Lung (tissue), 12 donors: Measurements from ENCODE around the gene BMP8A. TPM values are rescaled to one million over a fixed set of nuclear protein-coding genes. Genes with fewer than 3 reads are reported as not detected.

ENCODE experiments used
- ATAC-seq: fragments of 200-7000 bp; cut with Tn5 transposase; one replicate; pipeline ENCODE4 v1.9.1; 2020; ENCODE audit warnings: moderate number of reproducible peaks; ENCODE audit not compliant: insufficient read depth, low FRiP score
- DNase-seq, 3 donors: peaks; one replicate each; pipeline ENCODE4 v3.0.0-alpha.2; 2013 to 2017
- H3K27ac ChIP-seq, 2 donors: one replicate each; pipeline ENCODE4 v1.5.1; 2013; ENCODE audit warnings: mild to moderate bottlenecking in 2 of 2, moderate library complexity in 2 of 2, control low read depth in 1 of 2, inconsistent platforms in 1 of 2, low read depth in 1 of 2, low read length in 1 of 2
- H3K27me3 ChIP-seq, 3 donors: one replicate each; pipeline ENCODE4 v1.5.1; 2013; ENCODE audit warnings: low read length in 2 of 3; ENCODE audit not compliant: control insufficient read depth in 3 of 3, insufficient read depth in 3 of 3
- H3K36me3 ChIP-seq, 4 donors: one replicate each; pipeline ENCODE4 v1.5.1; 2013; ENCODE audit warnings: low read length in 4 of 4, mild to moderate bottlenecking in 1 of 4, moderate library complexity in 1 of 4; ENCODE audit not compliant: control insufficient read depth in 4 of 4, insufficient read depth in 4 of 4
- H3K4me1 ChIP-seq, 5 donors: one replicate each; pipeline ENCODE4 v1.5.1; 2013; ENCODE audit warnings: low read length in 5 of 5, mild to moderate bottlenecking in 2 of 5, moderate library complexity in 1 of 5; ENCODE audit not compliant: control insufficient read depth in 5 of 5, insufficient read depth in 5 of 5
- H3K4me3 ChIP-seq: one replicate; pipeline ENCODE4 v1.5.1; 2013; ENCODE audit warnings: mild to moderate bottlenecking, control low read depth, moderate library complexity
- H3K9ac ChIP-seq, 2 donors: one replicate each; pipeline ENCODE4 v1.5.1; 2013; ENCODE audit warnings: low read length in 2 of 2, control low read depth in 1 of 2; ENCODE audit not compliant: insufficient read depth in 1 of 2
- H3K9me3 ChIP-seq, 4 donors: one replicate each; pipeline ENCODE4 v1.5.1; 2013; ENCODE audit warnings: low read length in 3 of 4, mild to moderate bottlenecking in 1 of 4, moderate library complexity in 1 of 4; ENCODE audit not compliant: control insufficient read depth in 4 of 4, insufficient read depth in 3 of 4
- WGBS, 2 donors: extraction: QIAGEN DNeasy Blood & Tissue Kit; methylation state at CpG; one replicate each; pipeline ENCODE4 v1.1.7; 2013; 5-methylcytosine and 5-hydroxymethylcytosine counted together
- polyA plus RNA-seq, 2 donors: library from polyadenylated mRNA; stranded (reverse); fragments of 200-250 nt; gene quantifications; one replicate each; pipeline ENCODE4 v1.2.1, GENCODE V29; 2013
- total RNA-seq, 2 donors: library from RNA; depleted of rRNA in 1 of 2; stranded (reverse); fragments of >200 nt in 1 of 2; gene quantifications; one replicate each; pipeline ENCODE4 v1.2.1, GENCODE V29; 2014 to 2021
- TF ChIP-seq, protein P1 (sequence below): IDR thresholded peaks from 2 replicates; pipeline ENCODE4 v1.5.1; 2012; ENCODE audit warnings: mild to moderate bottlenecking; ENCODE audit errors: control extremely low read depth, extremely low read depth
- donor health status: control.
- donor health status: control.
- donor health status: Bipolar disorder and iron deficiency.
- donor health status: healthy.
- donor health status: DM: yes; HTN: yes; CAD: no.

The BMP8A gene
- total and polyA plus RNA-seq, 4 donors = 0.30 to 0.68 (median 0.55) TPM; not detected in 1

DNA sequence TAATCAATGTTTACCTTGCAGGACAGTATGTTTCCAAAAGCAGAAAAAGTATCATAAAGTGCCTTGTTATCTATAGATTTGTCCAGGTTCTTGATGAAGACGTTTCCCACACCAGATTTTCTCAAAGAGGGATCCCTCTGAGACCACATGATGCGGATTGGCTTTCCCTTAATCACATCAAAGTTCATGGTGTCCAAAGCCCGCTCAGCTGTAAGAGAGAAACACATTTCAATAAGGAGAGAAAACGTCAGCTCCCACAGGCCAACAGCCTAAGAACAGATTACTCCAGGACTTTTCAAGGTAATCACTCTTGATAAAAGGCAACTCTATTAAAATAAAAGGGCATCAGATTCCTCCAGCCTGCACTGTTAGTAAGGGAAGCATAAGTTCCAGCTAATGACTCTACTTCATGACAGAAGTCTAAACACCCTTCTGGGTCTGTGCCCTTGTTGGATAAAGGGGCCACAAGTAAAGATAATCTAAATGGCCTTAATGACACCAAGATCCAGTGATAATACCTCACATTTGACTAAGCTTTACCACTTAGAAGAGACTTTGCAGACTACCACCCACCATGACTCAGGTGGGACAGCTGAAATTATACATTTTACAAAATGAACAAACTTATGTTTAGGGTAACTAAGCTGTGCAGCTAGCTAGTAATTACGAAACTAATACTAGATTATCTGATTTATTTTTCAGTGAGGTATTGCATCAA lies 81.1 kb downstream of the BMP8A start:
- no peak for DNase-seq
- Histone ChIP-seq H3K9me3 (no peaks in the 10 kb centered on the region), H3K4me3 (no peak overlapping the region), H3K27ac (no peak overlapping the region), H3K4me1 (peaks cover 0 to 23% (median 16%) of the 10 kb centered on the region in 5 donors), H3K9ac (no peak overlapping the region), H3K36me3 (peaks cover 28 to 54% (median 37%) of the 10 kb centered on the region in 4 donors), H3K27me3 (no peaks in the 10 kb centered on the region)
- ATAC-seq = no peak
- TF ChIP-seq, protein P1, sequence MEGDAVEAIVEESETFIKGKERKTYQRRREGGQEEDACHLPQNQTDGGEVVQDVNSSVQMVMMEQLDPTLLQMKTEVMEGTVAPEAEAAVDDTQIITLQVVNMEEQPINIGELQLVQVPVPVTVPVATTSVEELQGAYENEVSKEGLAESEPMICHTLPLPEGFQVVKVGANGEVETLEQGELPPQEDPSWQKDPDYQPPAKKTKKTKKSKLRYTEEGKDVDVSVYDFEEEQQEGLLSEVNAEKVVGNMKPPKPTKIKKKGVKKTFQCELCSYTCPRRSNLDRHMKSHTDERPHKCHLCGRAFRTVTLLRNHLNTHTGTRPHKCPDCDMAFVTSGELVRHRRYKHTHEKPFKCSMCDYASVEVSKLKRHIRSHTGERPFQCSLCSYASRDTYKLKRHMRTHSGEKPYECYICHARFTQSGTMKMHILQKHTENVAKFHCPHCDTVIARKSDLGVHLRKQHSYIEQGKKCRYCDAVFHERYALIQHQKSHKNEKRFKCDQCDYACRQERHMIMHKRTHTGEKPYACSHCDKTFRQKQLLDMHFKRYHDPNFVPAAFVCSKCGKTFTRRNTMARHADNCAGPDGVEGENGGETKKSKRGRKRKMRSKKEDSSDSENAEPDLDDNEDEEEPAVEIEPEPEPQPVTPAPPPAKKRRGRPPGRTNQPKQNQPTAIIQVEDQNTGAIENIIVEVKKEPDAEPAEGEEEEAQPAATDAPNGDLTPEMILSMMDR = no peak
- WGBS, 2 donors = 75 to 85% methylated on average over 5 of the region's 5 CpGs

DNA sequence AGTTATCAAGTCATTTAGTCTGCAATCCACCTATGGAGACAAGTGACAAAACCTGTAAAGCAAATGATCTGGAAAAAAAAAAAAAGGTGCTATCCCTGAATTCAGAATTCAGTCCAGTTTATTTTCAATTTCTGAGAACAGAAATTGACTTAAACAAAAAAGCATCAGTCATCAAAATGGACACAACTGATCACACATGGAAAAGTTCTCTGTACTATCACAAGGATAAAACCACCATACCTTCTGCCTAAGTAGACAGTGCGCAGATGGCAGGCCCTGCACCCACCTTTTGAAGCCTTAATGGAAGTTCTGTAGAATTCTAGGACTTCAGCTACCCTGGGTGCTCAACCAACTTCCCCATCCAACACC lies 81.6 kb downstream of the BMP8A start:
- no peaks in the 10 kb centered on the region for H3K9me3 ChIP-seq
- H3K9ac ChIP-seq = no peak overlapping the region
- H3K4me3 ChIP-seq = no peak overlapping the region
- H3K27ac ChIP-seq = no peak overlapping the region
- TF ChIP-seq, protein P1 = no peak
- 96 to 98% methylated on average over 1 of the region's 1 CpG for WGBS, 2 donors
- H3K27me3 ChIP-seq = no peaks in the 10 kb centered on the region
- peaks cover 27 to 54% (median 37%) of the 10 kb centered on the region in 4 donors for H3K36me3 ChIP-seq
- DNase-seq (no peak), ATAC-seq (no peak)
- H3K4me1 ChIP-seq = peaks cover 0 to 23% (median 16%) of the 10 kb centered on the region in 5 donors

GRCh38 chr1:39573736-39574624 lies 82.5 kb downstream of the BMP8A start:
- WGBS, 2 donors = 60 to 73% methylated on average over 12 of the region's 12 CpGs
- peak overlapping the region in 1 of 2 donors; percentile 78 for H3K9ac ChIP-seq
- H3K4me3 ChIP-seq = peak overlapping the region; percentile 78
- H3K9me3 ChIP-seq = no peaks in the 10 kb centered on the region
- TF ChIP-seq, protein P1 = no peak
- DNase-seq (peak in 1 of 3 donors; percentile 13), ATAC-seq (no peak)
- H3K27me3 ChIP-seq = no peaks in the 10 kb centered on the region
- peaks cover 0 to 23% (median 16%) of the 10 kb centered on the region in 5 donors for H3K4me1 ChIP-seq
- H3K27ac ChIP-seq = peak overlapping the region in 1 of 2 donors; percentile 80
- H3K36me3 ChIP-seq = peaks cover 23 to 46% (median 31%) of the 10 kb centered on the region in 4 donors
